Activated T-cell treated with anti-CD3 and anti-CD28 coated beads, Interleukin-2, amount 50 U/mL, for 4 hours (primary cell): Measurements from ENCODE around the gene ACP2. TPM values are rescaled to one million over a fixed set of nuclear protein-coding genes. Genes with fewer than 3 reads are reported as not detected.

Experiments used
- ATAC-seq, 2 donors: fragments of 200-7000 bp; cut with Tn5 transposase; one replicate each; pipeline ENCODE4 v1.10.0; 2021
- DNase-seq: peaks from one replicate; pipeline ENCODE4 v3.0.0-alpha.2; 2020
- H3K27me3 Mint-ChIP-seq: one replicate; pipeline ENCODE4 v1.8.0; 2021; ENCODE audit warnings: low read depth, mixed read lengths
- H3K36me3 Mint-ChIP-seq: one replicate; pipeline ENCODE4 v1.8.0; 2022; ENCODE audit warnings: mixed read lengths; ENCODE audit not compliant: insufficient read depth
- H3K4me1 Mint-ChIP-seq: one replicate; pipeline ENCODE4 v1.8.0; 2021; ENCODE audit warnings: low read depth, mixed read lengths
- H3K4me3 Mint-ChIP-seq: one replicate; pipeline ENCODE4 v1.8.0; 2021; ENCODE audit warnings: mild to moderate bottlenecking, moderate library complexity, mixed read lengths
- H3K9me3 Mint-ChIP-seq: one replicate; pipeline ENCODE4 v1.8.0; 2021; ENCODE audit warnings: mixed read lengths
- total RNA-seq, 3 donors: library from RNA; stranded (reverse); gene quantifications; one replicate each; pipeline ENCODE4 v1.2.1, GENCODE V29; 2021

Gene ACP2
- total RNA-seq, 3 donors from 2014 or later = 23.5 to 29.3 (median 28.7) TPM

- ATAC-seq = peak; percentile 10 to 29
- H3K4me1 Mint-ChIP-seq = peaks cover under 1% of the 10 kb centered on the region
- H3K4me3 Mint-ChIP-seq = no peak overlapping the region
These were observed 6.7 kb downstream of the ACP2 start for GRCh38 chr11:47241841-47242301.

GRCh38 chr11:47239852-47240251 is 8.8 kb downstream of the ACP2 start:
- peaks cover 51% of the 10 kb centered on the region for H3K36me3 Mint-ChIP-seq
- no peak for DNase-seq
- H3K4me3 Mint-ChIP-seq = no peak overlapping the region
- peaks cover 15% of the 10 kb centered on the region for H3K4me1 Mint-ChIP-seq
- no peak for ATAC-seq
- no peaks in the 10 kb centered on the region for H3K9me3 Mint-ChIP-seq
- H3K27me3 Mint-ChIP-seq = no peaks in the 10 kb centered on the region

More at GRCh38 chr11:47241841-47242301, 6.7 kb downstream of the ACP2 start:
- H3K36me3 Mint-ChIP-seq = peaks cover 40% of the 10 kb centered on the region
- no peaks in the 10 kb centered on the region for H3K27me3 Mint-ChIP-seq
- no peak for DNase-seq
- no peaks in the 10 kb centered on the region for H3K9me3 Mint-ChIP-seq

- H3K36me3 Mint-ChIP-seq = peaks cover 33% of the 10 kb centered on the region
- no peaks in the 10 kb centered on the region for H3K27me3 Mint-ChIP-seq
- H3K4me3 Mint-ChIP-seq = no peak overlapping the region
- DNase-seq (no peak), ATAC-seq (no peak)
- H3K4me1 Mint-ChIP-seq = peaks cover 27% of the 10 kb centered on the region
- H3K9me3 Mint-ChIP-seq = no peaks in the 10 kb centered on the region
These were observed 12.1 kb downstream of the ACP2 start for GRCh38 chr11:47236482-47236881.

- peaks cover 27% of the 10 kb centered on the region for H3K4me1 Mint-ChIP-seq
- no peaks in the 10 kb centered on the region for H3K27me3 Mint-ChIP-seq
- H3K4me3 Mint-ChIP-seq = peak overlapping the region; percentile 27
These were observed 13.5 kb downstream of the ACP2 start for GRCh38 chr11:47235163-47235562.

GRCh38 chr11:47234669-47235100 is 13.9 kb downstream of the ACP2 start:
- Mint-ChIP-seq H3K36me3 (peaks cover 24% of the 10 kb centered on the region), H3K9me3 (no peaks in the 10 kb centered on the region), H3K4me1 (peaks cover 27% of the 10 kb centered on the region), H3K4me3 (peak overlapping the region; percentile 27), H3K27me3 (no peaks in the 10 kb centered on the region)
- ATAC-seq (peak; percentile 67 to 71), DNase-seq (peak; percentile 47)

More at GRCh38 chr11:47235163-47235562, 13.5 kb downstream of the ACP2 start:
- Mint-ChIP-seq H3K9me3 (no peaks in the 10 kb centered on the region), H3K36me3 (peaks cover 28% of the 10 kb centered on the region)
- DNase-seq = no peak
- ATAC-seq = peak; percentile 4 to 32

- DNase-seq (no peak), ATAC-seq (peak; percentile 11 to 52)
- Mint-ChIP-seq H3K4me1 (peaks cover 27% of the 10 kb centered on the region), H3K9me3 (no peaks in the 10 kb centered on the region), H3K4me3 (peak overlapping the region; percentile 27), H3K27me3 (no peaks in the 10 kb centered on the region), H3K36me3 (peaks cover 25% of the 10 kb centered on the region)
These were observed 14.5 kb downstream of the ACP2 start for GRCh38 chr11:47233989-47234668.

GRCh38 chr11:47233051-47233450 is 15.6 kb downstream of the ACP2 start:
- H3K36me3 Mint-ChIP-seq = peaks cover 29% of the 10 kb centered on the region
- no peak overlapping the region for H3K4me3 Mint-ChIP-seq
- ATAC-seq (no peak), DNase-seq (no peak)
- peaks cover 27% of the 10 kb centered on the region for H3K4me1 Mint-ChIP-seq
- H3K27me3 Mint-ChIP-seq = no peaks in the 10 kb centered on the region
- H3K9me3 Mint-ChIP-seq = no peaks in the 10 kb centered on the region

- Mint-ChIP-seq H3K4me1 (peaks cover 19% of the 10 kb centered on the region), H3K27me3 (no peaks in the 10 kb centered on the region), H3K9me3 (no peaks in the 10 kb centered on the region), H3K4me3 (no peak overlapping the region), H3K36me3 (peaks cover 22% of the 10 kb centered on the region)
- ATAC-seq (no peak), DNase-seq (no peak)
These were observed 19.5 kb downstream of the ACP2 start for GRCh38 chr11:47229161-47229560.

GRCh38 chr11:47225552-47226400 is 22.8 kb downstream of the ACP2 start:
- peak overlapping the region; percentile 19 for H3K4me3 Mint-ChIP-seq
- DNase-seq = no peak
- no peaks in the 10 kb centered on the region for H3K27me3 Mint-ChIP-seq
- no peaks in the 10 kb centered on the region for H3K9me3 Mint-ChIP-seq
- peaks cover 25% of the 10 kb centered on the region for H3K36me3 Mint-ChIP-seq
- ATAC-seq = peak; percentile 99 to 100
- peaks cover 17% of the 10 kb centered on the region for H3K4me1 Mint-ChIP-seq

- Mint-ChIP-seq H3K4me3 (no peak overlapping the region), H3K9me3 (no peaks in the 10 kb centered on the region), H3K4me1 (peaks cover 37% of the 10 kb centered on the region), H3K27me3 (no peaks in the 10 kb centered on the region), H3K36me3 (peaks cover 35% of the 10 kb centered on the region)
- ATAC-seq = no peak
- DNase-seq = no peak
These were observed 25.9 kb downstream of the ACP2 start for GRCh38 chr11:47222696-47223095.

- Mint-ChIP-seq H3K36me3 (peaks cover 32% of the 10 kb centered on the region), H3K4me3 (no peak overlapping the region), H3K4me1 (peaks cover 45% of the 10 kb centered on the region), H3K27me3 (no peaks in the 10 kb centered on the region), H3K9me3 (no peaks in the 10 kb centered on the region)
- DNase-seq (no peak), ATAC-seq (no peak)
These were observed 28.2 kb downstream of the ACP2 start for GRCh38 chr11:47220401-47220821.

GRCh38 chr11:47216121-47216798 is 32.4 kb downstream of the ACP2 start:
- peaks cover 26% of the 10 kb centered on the region for H3K36me3 Mint-ChIP-seq
- ATAC-seq (peak; percentile 58 to 62), DNase-seq (peak; percentile 62)
- H3K9me3 Mint-ChIP-seq = no peaks in the 10 kb centered on the region
- no peaks in the 10 kb centered on the region for H3K27me3 Mint-ChIP-seq
- H3K4me1 Mint-ChIP-seq = peaks cover 43% of the 10 kb centered on the region
- H3K4me3 Mint-ChIP-seq = peak overlapping the region; percentile 96

GRCh38 chr11:47215366-47215910 is 33.2 kb downstream of the ACP2 start:
- Mint-ChIP-seq H3K4me1 (peaks cover 42% of the 10 kb centered on the region), H3K27me3 (no peaks in the 10 kb centered on the region), H3K36me3 (peaks cover 25% of the 10 kb centered on the region), H3K4me3 (peak overlapping the region; percentile 96), H3K9me3 (no peaks in the 10 kb centered on the region)
- no peak for ATAC-seq
- DNase-seq = no peak
